Activated T-helper 1 cell treated with anti-CD3 and anti-CD28 coated beads, Interleukin-2, amount 50 U/mL, for 16 hours (primary cell): ENCODE results near the gene CR1.
"Not testable (repeated sequence)": the region's sequence is repeated elsewhere in the genome, so short reads cannot be mapped to it uniquely, and the experiment has no call there.

Experiments
- DNase-seq, 2 donors: peaks; one replicate each; pipeline ENCODE4 v3.0.0-alpha.2; 2020; ENCODE audit warnings: low read depth in 1 of 2, low spot score in 1 of 2

Gene CR1

DNA sequence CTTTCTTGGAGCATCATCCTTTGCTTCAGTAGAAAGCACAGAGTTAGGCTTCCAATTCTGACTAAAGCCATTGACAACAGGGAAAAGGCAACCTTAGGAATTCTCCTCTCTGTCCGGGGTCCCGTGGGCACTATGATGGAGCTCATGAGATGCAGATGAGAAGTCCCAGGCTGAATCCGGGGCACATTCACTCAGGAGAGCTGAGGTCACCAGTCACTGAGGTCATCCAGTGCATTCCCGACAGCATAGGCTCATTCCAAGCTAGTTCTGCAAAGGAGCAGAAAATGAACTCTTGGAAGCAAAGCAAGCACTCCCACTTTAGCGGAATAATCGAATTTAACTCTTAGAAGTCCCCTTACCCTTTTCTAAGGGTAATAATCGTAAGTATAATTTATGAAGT lies 6.8 kb downstream of the CR1 start:
- DNase-seq = no peak

DNA sequence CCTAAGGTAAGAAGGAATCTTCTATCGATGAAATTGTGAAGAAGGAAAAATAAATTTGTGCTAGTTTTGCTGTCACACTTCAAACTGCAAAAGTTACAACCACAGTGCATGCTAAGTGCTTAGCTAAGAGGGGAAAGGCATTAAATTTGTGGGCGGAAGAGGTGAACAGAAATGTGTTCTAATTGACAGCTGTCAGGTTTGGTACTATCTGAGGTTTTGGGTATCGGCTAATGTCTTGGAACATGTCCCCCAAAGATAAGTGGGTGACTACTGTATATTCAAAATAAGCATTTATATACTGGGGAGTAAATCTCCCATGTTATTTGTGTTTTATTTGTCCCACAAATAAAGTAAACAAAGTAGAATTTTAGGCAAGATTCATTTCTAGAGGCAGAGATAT lies 8.0 kb downstream of the CR1 start:
- DNase-seq = no peak

DNA sequence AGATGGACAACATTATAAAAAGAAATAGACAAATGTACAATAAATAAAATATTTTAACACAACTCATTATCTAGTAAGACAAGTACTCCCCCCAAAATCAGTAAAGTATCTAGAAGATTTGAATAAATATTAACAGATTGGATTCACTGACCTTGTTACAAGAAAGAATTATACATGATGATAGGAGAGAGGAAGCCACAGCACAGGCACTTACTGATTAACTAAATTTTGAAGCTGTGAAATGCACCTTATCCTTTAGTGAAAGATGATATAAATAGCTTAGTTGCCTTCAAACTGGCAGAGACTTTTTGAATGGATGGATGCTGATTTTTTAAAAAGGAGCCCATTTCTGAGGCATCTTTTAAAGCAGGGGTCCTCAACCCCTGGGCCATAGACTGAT lies 8.5 kb downstream of the CR1 start:
- DNase-seq = no peak

DNA sequence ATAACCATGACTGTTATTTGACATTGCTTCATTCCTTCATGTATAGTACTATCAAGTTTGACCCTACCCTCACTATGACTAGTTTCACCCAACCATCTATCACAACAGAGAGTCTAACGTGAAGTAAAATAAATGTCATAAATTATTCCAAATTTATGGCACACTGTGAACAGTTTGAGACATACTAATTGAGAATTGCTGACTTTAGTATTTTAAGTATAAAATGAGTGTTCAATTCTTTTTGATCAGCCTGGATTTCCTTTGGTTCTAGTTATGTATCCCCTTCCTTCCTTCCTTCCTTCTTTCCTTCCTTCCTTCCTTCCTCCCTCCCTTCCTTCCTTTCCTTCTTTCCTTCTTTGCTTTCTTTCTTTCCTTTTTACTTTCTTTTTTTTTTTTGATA lies 14.5 kb downstream of the CR1 start:
- DNase-seq = no peak

DNA sequence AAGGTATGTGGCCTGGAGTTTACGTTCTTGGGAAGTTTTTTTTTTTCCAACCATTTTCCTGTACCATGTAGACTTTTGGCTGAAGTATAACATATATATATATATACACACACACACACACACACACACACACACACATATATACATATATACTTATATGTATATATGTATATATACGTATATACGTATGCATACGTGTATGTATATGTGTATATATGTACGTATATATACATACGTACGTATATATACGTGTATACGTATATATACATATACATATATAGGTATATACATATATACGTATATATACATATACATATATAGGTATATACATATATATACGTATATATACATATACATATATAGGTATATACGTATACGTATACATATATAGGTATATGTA lies 18.9 kb downstream of the CR1 start:
- no peak for DNase-seq

DNA sequence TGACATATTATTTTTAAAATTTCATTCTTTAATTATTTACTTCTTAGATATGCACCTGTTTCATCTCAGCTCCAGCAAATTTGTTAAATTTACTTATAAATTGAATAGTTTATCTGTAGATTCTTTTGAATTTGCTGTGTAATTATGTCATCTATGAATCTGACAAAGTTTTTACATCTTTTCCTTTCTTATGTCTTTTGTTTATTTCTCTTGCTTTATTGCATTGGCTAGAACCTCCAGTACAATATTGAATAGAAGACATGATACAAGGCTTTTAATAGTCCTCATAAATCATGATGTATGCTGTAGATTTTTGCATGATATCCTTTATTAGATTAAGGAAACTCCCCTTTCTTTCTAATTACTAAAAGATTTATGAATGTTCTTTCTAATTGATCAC lies 20.8 kb downstream of the CR1 start:
- DNase-seq = no peak

DNA sequence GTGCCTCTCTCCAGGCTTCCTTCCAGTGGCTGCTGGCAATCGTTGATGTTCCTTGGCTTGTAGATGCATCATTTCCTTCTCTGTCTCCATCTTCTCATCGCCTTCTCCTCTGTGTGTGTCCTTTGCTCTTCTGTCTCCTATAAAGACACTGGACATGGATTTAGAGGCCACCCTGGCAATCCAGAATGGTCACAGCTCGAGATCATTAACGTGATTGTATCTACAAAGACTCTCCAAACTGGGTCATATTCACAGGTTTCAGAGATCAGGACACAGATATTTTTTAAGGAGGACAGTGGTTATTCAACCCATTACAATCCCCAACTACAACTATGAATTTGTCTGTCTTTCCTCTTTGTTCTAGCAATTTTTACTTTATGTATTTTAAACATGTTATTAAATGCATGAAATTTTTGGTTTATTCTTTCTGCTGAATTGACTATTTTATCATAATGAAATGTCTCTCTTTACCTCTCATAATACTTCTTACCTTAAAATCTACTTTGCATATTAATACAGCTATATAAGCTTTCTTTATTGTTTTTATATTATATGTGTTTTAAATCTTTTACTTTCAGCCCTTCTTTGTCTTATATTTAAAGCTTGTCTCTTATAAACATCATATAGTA lies 22.8 kb downstream of the CR1 start:
- DNase-seq = no peak

DNA sequence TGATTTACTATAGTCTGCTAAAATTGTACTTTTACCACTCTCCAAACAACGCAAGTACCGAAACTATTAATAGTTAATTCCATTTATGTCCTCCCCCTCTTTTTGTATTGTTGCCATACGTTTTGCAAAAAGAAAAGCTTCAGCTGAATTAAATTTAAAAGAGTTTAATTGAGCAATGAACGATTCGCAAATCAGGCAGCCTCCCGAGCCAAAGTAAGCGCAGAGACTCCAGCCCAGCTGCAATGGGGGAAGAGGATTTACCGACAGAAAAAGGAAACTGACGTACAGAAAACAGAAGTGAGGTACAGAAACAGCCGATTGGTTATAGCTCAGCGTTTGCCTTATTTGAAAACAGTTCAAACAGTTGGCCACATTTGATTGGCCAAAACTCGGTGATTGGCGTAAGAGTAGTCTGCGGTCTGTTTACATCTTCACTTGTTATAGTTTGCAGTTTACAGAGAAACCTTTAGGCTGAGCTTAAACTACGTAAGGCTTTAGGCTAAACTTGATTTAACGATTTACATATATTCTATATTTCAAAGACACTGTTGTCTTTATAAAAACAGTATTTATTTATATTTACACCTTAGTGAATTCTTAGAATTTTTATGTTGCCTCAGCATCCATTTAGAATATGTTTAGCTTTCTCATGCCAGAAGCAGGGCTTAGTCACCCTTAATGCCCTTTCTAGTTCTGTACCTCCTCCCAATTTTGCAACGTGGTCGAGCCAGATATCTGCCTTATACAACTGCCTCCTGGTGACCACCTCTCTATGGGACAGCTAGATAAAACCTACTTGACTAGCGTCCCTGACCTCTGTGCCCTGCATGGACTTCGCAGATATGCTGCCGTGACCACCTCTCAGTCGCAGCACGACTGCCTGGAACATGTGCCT lies 23.8 kb downstream of the CR1 start:
- no peak for DNase-seq

DNA sequence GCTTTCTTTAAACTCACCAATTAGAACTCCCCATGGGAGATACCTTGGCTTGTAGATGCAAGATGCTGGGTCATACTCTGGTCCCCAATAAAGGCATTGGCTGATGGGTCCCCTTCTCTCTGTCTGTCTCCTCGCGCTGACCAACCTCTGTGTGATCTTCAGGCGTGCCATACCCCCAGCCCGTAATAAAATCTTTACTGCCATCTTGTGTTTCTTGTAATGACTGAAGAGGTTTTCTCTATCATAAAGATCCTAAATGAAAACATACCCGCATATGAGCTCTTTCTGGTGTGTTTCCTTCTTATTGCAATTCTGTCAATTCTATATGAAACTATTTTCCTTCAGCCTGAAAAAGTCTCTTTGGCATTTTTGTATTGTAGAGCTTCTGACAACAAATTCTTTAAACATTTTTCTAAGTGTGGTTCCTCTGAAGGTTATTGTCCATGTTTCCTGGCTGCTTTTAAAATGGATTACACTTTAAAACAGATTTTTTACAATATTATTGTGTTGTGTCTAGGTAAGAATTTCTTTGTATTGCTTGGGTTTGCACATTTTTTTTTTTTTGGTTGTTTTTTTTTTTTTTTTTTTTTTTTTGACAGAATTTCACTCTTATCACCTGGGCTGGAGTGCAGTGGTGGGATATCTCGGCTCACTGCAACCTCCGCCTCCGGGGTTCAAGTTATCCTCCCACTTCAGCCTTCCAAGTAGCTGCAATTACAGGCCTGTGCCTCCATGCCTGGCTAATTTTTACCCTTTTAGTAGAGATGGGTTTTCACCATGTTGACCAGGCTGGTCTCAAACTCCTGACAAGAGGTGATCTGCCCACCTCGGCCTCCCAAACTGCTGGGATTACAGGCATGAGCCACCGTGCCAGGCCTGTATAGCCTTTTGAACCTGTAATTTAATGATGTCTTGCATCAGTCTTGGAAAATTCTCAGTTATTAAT lies 24.7 kb downstream of the CR1 start:
- not testable (repeated sequence) for DNase-seq

DNA sequence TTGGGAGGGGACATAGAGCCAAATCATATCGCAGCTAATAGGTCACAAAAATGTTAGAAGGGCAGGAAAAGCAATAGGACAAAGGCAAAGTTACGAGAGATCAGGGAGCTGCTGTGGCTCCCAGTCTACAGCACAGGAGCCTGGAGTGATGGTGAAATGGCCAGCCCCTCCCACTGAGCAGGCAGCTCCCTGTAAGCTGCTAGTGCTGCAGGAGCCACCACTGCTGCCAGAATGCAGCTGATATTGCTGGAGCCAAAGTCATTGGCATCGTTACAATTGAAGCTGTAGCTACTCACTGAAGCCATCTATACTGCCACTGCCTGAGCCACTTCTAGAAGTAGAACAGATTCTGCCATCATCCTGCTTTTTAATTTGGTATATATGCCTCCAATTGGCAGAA lies 29.3 kb downstream of the CR1 start:
- not testable (repeated sequence) for DNase-seq

DNA sequence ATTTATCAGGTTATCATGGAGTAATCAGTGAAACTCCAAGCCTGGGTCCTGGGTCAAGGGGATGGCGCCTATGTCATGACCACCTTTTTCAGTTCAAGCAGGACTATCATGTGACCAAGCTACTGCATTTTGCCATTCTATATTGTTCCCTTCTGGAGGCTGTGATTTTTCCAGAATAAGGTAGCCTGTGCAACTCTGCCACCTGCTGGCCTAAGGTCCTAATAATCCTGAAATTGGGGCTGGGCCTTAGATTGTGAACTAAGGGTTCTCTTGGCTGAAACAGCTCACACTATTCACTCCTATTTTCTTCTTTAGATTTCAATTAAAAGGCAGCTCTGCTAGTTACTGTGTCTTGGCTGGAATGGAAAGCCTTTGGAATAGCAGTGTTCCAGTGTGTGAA lies 32.4 kb downstream of the CR1 start:
- not testable (repeated sequence) for DNase-seq

DNA sequence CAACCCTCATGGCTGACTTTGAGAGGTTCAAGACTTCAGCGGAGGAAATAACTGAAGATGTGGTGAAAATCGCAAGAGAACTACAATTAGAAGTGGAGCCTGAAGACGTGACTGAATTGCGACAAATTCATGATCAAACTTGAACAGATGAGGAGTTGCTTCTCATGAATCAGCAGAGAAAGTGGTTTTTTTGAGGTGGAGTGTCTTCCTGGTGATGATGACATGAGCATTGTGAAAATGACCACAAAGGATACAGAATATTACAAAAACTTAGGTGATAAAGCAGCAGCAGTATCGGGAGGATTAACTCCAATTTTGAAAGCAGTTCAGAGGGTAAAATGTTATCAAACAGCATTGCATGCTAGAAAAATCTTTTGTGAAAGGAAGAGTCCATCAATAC lies 40.3 kb downstream of the CR1 start:
- DNase-seq = not testable (repeated sequence)

DNA sequence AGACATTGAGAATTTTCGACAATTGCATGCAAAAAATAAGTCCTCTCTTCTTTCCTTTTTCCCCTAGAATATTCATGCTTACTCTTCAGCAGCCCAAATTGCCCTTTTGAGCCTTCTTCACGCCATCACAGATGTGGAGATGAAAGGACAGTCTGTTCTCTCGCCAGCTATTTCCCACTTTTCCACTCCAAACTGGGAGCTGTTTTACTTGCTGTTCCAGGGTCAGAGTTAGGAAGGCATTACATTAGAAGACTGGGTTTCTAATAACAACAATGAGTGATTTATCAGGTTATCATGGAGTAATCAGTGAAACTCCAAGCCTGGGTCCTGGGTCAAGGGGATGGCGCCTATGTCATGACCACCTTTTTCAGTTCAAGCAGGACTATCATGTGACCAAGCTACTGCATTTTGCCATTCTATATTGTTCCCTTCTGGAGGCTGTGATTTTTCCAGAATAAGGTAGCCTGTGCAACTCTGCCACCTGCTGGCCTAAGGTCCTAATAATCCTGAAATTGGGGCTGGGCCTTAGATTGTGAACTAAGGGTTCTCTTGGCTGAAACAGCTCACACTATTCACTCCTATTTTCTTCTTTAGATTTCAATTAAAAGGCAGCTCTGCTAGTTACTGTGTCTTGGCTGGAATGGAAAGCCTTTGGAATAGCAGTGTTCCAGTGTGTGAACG lies 50.9 kb downstream of the CR1 start:
- not testable (repeated sequence) for DNase-seq

DNA sequence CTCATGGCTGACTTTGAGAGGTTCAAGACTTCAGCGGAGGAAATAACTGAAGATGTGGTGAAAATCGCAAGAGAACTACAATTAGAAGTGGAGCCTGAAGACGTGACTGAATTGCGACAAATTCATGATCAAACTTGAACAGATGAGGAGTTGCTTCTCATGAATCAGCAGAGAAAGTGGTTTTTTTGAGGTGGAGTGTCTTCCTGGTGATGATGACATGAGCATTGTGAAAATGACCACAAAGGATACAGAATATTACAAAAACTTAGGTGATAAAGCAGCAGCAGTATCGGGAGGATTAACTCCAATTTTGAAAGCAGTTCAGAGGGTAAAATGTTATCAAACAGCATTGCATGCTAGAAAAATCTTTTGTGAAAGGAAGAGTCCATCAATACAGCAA lies 58.9 kb downstream of the CR1 start:
- not testable (repeated sequence) for DNase-seq

DNA sequence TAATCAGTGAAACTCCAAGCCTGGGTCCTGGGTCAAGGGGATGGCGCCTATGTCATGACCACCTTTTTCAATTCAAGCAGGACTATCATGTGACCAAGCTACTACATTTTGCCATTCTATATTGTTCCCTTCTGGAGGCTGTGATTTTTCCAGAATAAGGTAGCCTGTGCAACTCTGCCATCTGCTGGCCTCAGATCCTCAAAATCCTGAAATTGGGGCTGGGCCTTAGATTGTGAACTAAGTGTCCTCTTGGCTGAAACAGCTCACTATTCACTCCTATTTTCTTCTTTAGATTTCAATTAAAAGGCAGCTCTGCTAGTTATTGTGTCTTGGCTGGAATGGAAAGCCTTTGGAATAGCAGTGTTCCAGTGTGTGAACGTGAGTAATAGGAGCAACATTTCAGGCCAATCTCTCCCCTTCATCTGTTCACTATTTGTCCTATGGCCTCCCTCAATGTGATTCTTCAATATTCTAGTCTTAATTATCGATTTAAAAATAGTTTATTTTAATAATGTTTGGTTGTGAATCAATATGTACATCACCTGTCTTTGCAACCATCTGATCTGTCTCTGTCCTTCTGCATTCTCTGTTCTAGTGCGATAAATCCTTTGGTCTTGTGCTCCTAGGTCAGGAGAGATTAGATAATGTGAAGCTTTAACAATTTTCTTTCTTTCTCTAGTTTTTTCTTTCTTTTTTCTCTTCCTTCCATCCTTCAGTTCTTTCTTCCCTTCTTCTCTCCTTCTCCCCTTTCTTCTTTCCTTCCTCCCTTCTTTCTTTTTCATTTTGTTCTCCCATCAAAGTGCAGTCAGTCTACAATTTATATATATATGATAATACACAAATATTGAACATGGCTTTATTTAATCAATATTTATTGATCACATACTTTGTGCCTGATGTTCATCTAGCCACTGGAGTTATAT lies 69.8 kb downstream of the CR1 start:
- no peak for DNase-seq

DNA sequence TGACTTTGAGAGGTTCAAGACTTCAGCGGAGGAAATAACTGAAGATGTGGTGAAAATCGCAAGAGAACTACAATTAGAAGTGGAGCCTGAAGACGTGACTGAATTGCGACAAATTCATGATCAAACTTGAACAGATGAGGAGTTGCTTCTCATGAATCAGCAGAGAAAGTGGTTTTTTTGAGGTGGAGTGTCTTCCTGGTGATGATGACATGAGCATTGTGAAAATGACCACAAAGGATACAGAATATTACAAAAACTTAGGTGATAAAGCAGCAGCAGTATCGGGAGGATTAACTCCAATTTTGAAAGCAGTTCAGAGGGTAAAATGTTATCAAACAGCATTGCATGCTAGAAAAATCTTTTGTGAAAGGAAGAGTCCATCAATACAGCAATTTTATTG lies 76.0 kb downstream of the CR1 start:
- not testable (repeated sequence) for DNase-seq

DNA sequence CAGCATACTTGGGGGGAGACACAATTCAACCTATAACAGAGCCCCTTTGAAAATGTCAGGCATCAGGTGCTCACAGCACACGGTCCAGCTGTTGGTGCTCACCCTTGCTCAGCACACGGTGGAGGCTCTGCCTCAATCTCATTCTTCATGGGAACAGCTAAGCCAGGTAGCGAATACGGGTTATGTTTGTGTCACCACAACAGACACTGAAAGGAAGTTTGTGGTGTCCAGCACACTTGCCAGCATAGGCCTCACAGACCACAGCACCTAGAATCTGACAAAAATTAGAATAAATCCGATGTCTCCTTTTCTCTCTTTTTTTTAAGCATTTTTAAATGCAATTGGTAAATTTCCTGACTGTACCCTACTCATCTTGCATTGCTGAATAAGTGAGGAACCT lies 77.1 kb downstream of the CR1 start:
- not testable (repeated sequence) for DNase-seq

DNA sequence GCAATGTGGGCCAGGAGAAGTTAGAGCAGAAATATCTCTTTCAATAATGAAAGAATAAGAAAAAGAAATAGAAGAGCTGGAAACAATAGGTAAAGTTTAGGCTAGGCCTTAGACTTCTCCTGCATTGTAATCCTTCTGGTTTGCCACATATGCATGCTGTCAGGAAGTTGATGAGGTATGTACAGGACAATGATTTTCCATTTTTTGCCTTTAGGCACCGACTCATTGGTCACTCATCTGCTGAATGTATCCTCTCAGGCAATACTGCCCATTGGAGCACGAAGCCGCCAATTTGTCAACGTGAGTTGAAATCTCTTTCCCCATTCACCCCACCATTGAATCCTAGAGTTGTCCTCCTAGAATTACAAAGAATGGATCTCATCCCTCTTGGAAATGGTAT lies 79.4 kb downstream of the CR1 start:
- not testable (repeated sequence) for DNase-seq

DNA sequence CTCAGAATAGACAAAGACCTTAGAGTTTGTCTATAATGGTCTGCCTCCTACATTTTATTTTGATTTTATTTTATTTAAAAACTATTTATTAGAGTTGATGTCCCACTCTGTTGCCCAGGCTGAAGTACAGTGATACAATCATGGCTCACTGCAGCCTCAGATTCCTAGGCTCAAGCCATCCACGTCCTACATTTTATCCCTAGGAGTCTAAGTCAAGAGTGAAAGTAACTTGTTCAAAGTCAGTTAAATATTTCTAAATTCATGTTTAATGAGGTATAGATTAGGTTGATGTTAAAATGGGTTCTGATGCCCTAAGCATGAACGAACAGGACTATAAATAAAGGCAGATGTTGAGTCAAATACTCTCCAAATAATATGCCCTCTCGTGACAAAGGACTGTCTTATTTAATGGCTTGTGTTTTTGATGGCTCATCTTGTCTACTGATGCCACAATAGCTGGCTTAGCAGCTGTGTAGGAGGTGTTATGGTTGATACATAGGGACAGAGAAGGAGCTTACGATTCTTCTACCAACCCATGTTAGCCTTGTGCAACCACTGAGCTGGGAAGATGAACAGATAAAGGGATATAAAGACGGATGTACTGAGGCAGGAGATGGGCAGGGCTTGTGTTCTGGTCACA lies 83.0 kb downstream of the CR1 start:
- no peak for DNase-seq

DNA sequence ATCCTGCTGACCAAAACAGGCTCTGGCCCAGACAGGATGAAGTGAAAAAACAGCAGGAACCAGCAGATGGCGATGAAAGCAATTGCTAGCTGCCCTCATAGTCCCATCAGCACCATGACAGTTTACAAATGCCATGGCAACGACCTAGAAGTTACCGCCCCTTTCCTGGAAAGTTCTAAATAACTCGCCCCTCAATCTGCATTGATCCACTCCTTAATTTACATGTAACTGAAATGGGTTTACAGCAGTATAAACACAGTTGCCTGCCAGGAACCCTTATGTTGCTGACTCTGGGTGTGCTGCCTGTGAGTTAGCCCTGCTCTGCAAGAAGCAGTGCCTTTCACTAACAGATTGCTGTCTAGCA lies 83.5 kb downstream of the CR1 start:
- no peak for DNase-seq
